GM06990 (cell line): ENCODE measurements around the gene AGAP1.

Experiments
- DNase-seq: peaks from one replicate; pipeline ENCODE4 v3.0.0-alpha.2; 2011; ENCODE audit not compliant: insufficient read length; ENCODE audit errors: extremely low read depth
- H3K27me3 ChIP-seq: replicated peaks from 2 replicates; pipeline ENCODE4 v1.6.0; 2011; ENCODE audit warnings: low read length; ENCODE audit not compliant: control insufficient read depth, insufficient read depth
- H3K36me3 ChIP-seq: 2 replicates; pipeline ENCODE4 v1.5.1; 2011; ENCODE audit warnings: low read length; ENCODE audit not compliant: control insufficient read depth, insufficient read depth
- H3K4me3 ChIP-seq: replicated peaks from 2 replicates; pipeline ENCODE4 v1.5.1; 2011; ENCODE audit warnings: low read depth, mild to moderate bottlenecking, control low read depth, low read length
- CTCF ChIP-seq: IDR thresholded peaks from 2 replicates; pipeline ENCODE4 v1.5.1; 2011; ENCODE audit warnings: low read length, control low read depth, mild to moderate bottlenecking, inconsistent platforms; ENCODE audit not compliant: insufficient read depth, poor library complexity, severe bottlenecking

AGAP1 gene

GRCh38 chr2:235976516-235976915 lies 482.7 kb downstream of the AGAP1 start:
- Histone ChIP-seq H3K27me3 (no peaks in the 10 kb centered on the region), H3K36me3 (no peaks in the 10 kb centered on the region), H3K4me3 (no peak overlapping the region)
- no peak for TF ChIP-seq CTCF
- DNase-seq, result no peak

GRCh38 chr2:235976956-235977355 lies 483.1 kb downstream of the AGAP1 start:
- no peaks in the 10 kb centered on the region for H3K36me3 ChIP-seq
- no peak overlapping the region for H3K4me3 ChIP-seq
- no peak for TF ChIP-seq CTCF
- no peak for DNase-seq
- no peaks in the 10 kb centered on the region for H3K27me3 ChIP-seq

GRCh38 chr2:235977445-235977844 lies 483.6 kb downstream of the AGAP1 start:
- Histone ChIP-seq H3K36me3 (no peaks in the 10 kb centered on the region), H3K4me3 (no peak overlapping the region), H3K27me3 (no peaks in the 10 kb centered on the region)
- no peak for DNase-seq
- TF ChIP-seq CTCF, result no peak

- no peak overlapping the region for H3K4me3 ChIP-seq
- H3K36me3 ChIP-seq, result no peaks in the 10 kb centered on the region
- TF ChIP-seq CTCF, result no peak
- no peak for DNase-seq
- no peaks in the 10 kb centered on the region for H3K27me3 ChIP-seq
Measured at GRCh38 chr2:235978022-235978421, 484.2 kb downstream of the AGAP1 start.

GRCh38 chr2:235979037-235979436 lies 485.2 kb downstream of the AGAP1 start:
- Histone ChIP-seq H3K27me3 (no peaks in the 10 kb centered on the region), H3K36me3 (no peaks in the 10 kb centered on the region), H3K4me3 (no peak overlapping the region)
- no peak for DNase-seq
- TF ChIP-seq CTCF, result no peak

GRCh38 chr2:235979753-235980435 lies 486.1 kb downstream of the AGAP1 start:
- H3K36me3 ChIP-seq, result no peaks in the 10 kb centered on the region
- H3K27me3 ChIP-seq, result no peaks in the 10 kb centered on the region
- H3K4me3 ChIP-seq, result no peak overlapping the region
- TF ChIP-seq CTCF, result no peak
- DNase-seq, result no peak
